ENCODE data around the gene C20orf144. TPM values are rescaled to one million over a fixed set of nuclear protein-coding genes. Genes with fewer than 3 reads are reported as not detected.

Gene C20orf144
- polyA plus RNA-seq, 2 of the 4 experiments (the other 2 are of a cell fraction): 0.10 to 0.12 TPM

GRCh38 chr20:33668466-33669155 is 6.5 kb downstream of the C20orf144 start:
- peaks cover 23% of the 10 kb centered on the region for H3K4me1 ChIP-seq
- FAIRE-seq (no peak), DNase-seq (ENCODE audit: low read depth in 1 of 2, low spot score in 1 of 2) (no peak), ATAC-seq (no peak)
- H3K9me3 ChIP-seq: no peaks in the 10 kb centered on the region
- no peak for TF ChIP-seq SREBF2 (IDR thresholded peaks at IDR 0.05)
- no peak for TF ChIP-seq CHD2 (IDR thresholded peaks at IDR 0.05; ENCODE audit: low read length, partially characterized antibody)
- TF ChIP-seq PHF8 (IDR thresholded peaks at IDR 0.05; ENCODE audit: borderline replicate concordance, low read depth): no peak
- TF ChIP-seq CTCF (IDR thresholded peaks at IDR 0.05): no peak
- no peak; the same call in 1 of the 2 replicates for TF ChIP-seq CHD4 (IDR thresholded peaks at IDR 0.05; ENCODE audit: borderline replicate concordance)
- TF ChIP-seq RAD21 (conservative IDR thresholded peaks at IDR 0.05 in 1 of 2, IDR thresholded peaks at IDR 0.05 in 1 of 2): no peak
- TF ChIP-seq USF2 (IDR thresholded peaks at IDR 0.05): no peak
- no peak for TF ChIP-seq FOXS1 (CRISPR knock-in tag; IDR thresholded peaks at IDR 0.05)
- WGBS (ENCODE audit: missing lambda C conversion rate): 95% methylated on average over 13 of the region's 13 CpGs
- ChIA-PET POLR2A (interaction anchor here (0.5 to 0.6 kb wide), 2 partner anchors 342 to 414 kb away, joined by 3 read pairs; no protein-coding TSS in a partner anchor), CTCF (interaction anchor here (0.6 to 2.2 kb wide), 12 partner anchors 11 to 461 kb away, joined by 3 to 9 read pairs (median 4); no protein-coding TSS in a partner anchor)
- H3K4me2 ChIP-seq: no peak overlapping the region
- H3K27ac ChIP-seq: no peak overlapping the region
- no peak overlapping the region for H3K4me3 ChIP-seq

DNA sequence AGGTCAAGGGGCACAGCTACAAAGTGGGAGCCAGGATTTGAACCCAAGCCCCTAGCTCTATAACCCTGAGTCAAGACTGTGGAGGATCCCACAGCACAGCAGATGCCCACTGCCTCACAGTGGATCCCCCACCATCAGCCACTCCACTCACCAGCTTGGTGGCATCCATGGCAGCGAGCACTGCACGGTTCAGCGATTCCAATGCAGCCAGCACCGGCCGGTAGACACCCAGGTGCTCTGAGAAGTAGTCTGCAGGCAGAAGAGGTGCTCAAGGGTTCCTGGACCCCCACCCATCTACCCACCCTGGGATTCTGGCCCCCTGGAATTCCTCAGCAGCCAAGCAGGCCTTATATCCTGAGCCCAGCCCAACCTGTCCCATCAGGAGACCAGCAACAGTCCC is 7.1 kb downstream of the C20orf144 start:
- DNase-seq (ENCODE audit: low read depth in 1 of 2, low spot score in 1 of 2) (no peak), ATAC-seq (no peak), FAIRE-seq (no peak)
- Histone ChIP-seq H3K9me3 (no peaks in the 10 kb centered on the region), H3K4me1 (peaks cover 20% of the 10 kb centered on the region), H3K4me2 (no peak overlapping the region), H3K4me3 (no peak overlapping the region), H3K27ac (no peak overlapping the region)
- 87% methylated on average over 5 of the region's 5 CpGs for WGBS (ENCODE audit: missing lambda C conversion rate)
- ChIA-PET CTCF (interaction anchor here (0.6 to 2.2 kb wide), 10 partner anchors 11 to 401 kb away, joined by 3 to 9 read pairs (median 4); no protein-coding TSS in a partner anchor), POLR2A (interaction anchor here (0.6 kb wide), 1 partner anchor 413 kb away, joined by 3 read pairs; no protein-coding TSS in a partner anchor)
- TF ChIP-seq NR3C1 (IDR thresholded peaks at IDR 0.05) (no peak), RCOR1 (IDR thresholded peaks at IDR 0.05; ENCODE audit: low read depth, low read length) (no peak), CHD4 (IDR thresholded peaks at IDR 0.05; ENCODE audit: borderline replicate concordance) (no peak), CBX8 (IDR thresholded peaks at IDR 0.05) (no peak), MAFK (IDR thresholded peaks at IDR 0.05; ENCODE audit: partially characterized antibody) (no peak)

DNA sequence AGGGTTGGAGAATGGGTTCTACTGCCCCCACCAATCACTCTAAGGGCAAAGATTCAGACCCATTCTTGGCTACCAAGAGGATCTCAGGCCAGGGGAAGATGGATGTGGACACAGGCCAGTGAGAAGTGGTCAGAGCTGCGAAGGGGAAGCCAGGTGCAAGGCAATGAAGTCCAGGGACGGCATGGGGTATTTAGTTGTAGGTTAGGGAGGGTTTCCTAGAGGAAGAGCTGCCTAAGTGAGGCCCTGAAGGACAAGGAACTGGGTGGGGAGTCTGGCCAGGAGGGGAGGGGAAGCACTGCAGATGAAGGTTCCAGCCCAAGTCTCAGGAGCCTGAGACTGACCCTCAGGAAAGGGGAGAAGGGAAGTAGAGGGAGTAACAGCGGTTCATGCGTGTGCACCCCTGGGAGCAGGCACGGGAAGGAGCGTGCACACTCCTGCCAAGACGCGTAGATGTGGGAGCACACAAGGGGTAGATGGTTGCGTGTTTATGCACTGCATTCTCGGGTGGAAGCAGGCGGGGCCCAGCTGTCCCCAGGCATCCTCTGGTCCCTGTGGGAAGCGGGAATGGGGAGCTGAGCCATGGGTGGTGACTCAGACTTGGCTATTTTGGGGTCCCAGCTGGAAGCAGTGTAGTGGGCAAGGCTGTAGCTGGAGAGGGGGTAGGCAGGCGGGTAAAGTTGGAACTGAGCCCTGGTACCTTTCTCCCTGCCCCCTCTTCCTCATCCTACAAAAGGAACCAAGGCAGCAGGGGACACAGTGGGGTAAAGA is 7.9 kb downstream of the C20orf144 start:
- ChIA-PET CTCF (interaction anchor here (1.4 to 1.8 kb wide), 4 partner anchors 10 to 213 kb away, joined by 3 to 7 read pairs (median 6); no protein-coding TSS in a partner anchor), POLR2A (no interaction called here)
- FAIRE-seq: no peak
- WGBS (ENCODE audit: missing lambda C conversion rate): 92% methylated on average over 13 of the region's 13 CpGs
- H3K4me3 ChIP-seq: no peak overlapping the region
- H3K27ac ChIP-seq: no peak overlapping the region
- H3K4me2 ChIP-seq: no peak overlapping the region
- H3K9me3 ChIP-seq: no peaks in the 10 kb centered on the region
- ATAC-seq: no peak
- no peak for DNase-seq (ENCODE audit: low read depth in 1 of 2, low spot score in 1 of 2)
- peaks cover 19% of the 10 kb centered on the region for H3K4me1 ChIP-seq
- TF ChIP-seq CTCF (IDR thresholded peaks at IDR 0.05) (no peak), BHLHE40 (IDR thresholded peaks at IDR 0.05; ENCODE audit: low read depth, low read length) (no peak), FOXS1 (CRISPR knock-in tag; IDR thresholded peaks at IDR 0.05) (no peak), HDAC2 (IDR thresholded peaks at IDR 0.05) (no peak), HOXB5 (CRISPR knock-in tag; IDR thresholded peaks at IDR 0.05) (no peak), PBX3 (IDR thresholded peaks at IDR 0.05) (no peak), EP300 (IDR thresholded peaks at IDR 0.05) (no peak)
- TF ChIP-seq, protein P1, sequence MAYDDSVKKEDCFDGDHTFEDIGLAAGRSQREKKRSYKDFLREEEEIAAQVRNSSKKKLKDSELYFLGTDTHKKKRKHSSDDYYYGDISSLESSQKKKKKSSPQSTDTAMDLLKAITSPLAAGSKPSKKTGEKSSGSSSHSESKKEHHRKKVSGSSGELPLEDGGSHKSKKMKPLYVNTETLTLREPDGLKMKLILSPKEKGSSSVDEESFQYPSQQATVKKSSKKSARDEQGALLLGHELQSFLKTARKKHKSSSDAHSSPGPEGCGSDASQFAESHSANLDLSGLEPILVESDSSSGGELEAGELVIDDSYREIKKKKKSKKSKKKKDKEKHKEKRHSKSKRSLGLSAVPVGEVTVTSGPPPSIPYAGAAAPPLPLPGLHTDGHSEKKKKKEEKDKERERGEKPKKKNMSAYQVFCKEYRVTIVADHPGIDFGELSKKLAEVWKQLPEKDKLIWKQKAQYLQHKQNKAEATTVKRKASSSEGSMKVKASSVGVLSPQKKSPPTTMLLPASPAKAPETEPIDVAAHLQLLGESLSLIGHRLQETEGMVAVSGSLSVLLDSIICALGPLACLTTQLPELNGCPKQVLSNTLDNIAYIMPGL (CRISPR knock-in tag; IDR thresholded peaks at IDR 0.05; ENCODE audit: borderline replicate concordance): no peak
- TF ChIP-seq, protein P2, sequence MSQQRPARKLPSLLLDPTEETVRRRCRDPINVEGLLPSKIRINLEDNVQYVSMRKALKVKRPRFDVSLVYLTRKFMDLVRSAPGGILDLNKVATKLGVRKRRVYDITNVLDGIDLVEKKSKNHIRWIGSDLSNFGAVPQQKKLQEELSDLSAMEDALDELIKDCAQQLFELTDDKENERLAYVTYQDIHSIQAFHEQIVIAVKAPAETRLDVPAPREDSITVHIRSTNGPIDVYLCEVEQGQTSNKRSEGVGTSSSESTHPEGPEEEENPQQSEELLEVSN (IDR thresholded peaks at IDR 0.05; ENCODE audit: borderline replicate concordance, low read depth): no peak
- TF ChIP-seq, protein P3, sequence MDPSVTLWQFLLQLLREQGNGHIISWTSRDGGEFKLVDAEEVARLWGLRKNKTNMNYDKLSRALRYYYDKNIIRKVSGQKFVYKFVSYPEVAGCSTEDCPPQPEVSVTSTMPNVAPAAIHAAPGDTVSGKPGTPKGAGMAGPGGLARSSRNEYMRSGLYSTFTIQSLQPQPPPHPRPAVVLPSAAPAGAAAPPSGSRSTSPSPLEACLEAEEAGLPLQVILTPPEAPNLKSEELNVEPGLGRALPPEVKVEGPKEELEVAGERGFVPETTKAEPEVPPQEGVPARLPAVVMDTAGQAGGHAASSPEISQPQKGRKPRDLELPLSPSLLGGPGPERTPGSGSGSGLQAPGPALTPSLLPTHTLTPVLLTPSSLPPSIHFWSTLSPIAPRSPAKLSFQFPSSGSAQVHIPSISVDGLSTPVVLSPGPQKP (IDR thresholded peaks at IDR 0.05; ENCODE audit: low read depth, low read length): no peak

All from A549 (cell line).